Erythroblast (primary cell): ENCODE measurements around the gene NTM.

Source experiments
- GATA1 ChIP-seq: IDR thresholded peaks from 2 replicates; pipeline ENCODE4 v1.6.1; 2011; ENCODE audit warnings: low read depth, mild to moderate bottlenecking, control low read depth, low read length, moderate library complexity
- POLR2A ChIP-seq: IDR thresholded peaks from 2 replicates; pipeline ENCODE4 v1.6.1; 2011; ENCODE audit warnings: mild to moderate bottlenecking, low read length

GRCh38 chr11:132358573-132358953 lies 988.1 kb downstream of the NTM start:
- TF ChIP-seq POLR2A: no peak
- no peak for TF ChIP-seq GATA1
